Mucosa of stomach (tissue), 1 donor: ENCODE results near the gene PTGER4.
"Not testable (repeated sequence)": the region's sequence is repeated elsewhere in the genome, so short reads cannot be mapped to it uniquely, and the experiment has no call there.

Experiments
- H3K27me3 ChIP-seq: one replicate; pipeline ENCODE4 v1.7.0; 2013; ENCODE audit warnings: mild to moderate bottlenecking, low read length; ENCODE audit not compliant: control insufficient read depth, insufficient read depth
- H3K36me3 ChIP-seq: one replicate; pipeline ENCODE4 v1.7.0; 2013; ENCODE audit warnings: low read length; ENCODE audit not compliant: control insufficient read depth, insufficient read depth
- H3K4me1 ChIP-seq: one replicate; pipeline ENCODE4 v1.7.0; 2013; ENCODE audit warnings: mild to moderate bottlenecking, low read length; ENCODE audit not compliant: control insufficient read depth, insufficient read depth
- H3K4me3 ChIP-seq: one replicate; pipeline ENCODE4 v1.7.0; 2013; ENCODE audit warnings: low read length
- H3K9ac ChIP-seq: one replicate; pipeline ENCODE4 v1.7.0; 2013; ENCODE audit warnings: mild to moderate bottlenecking, low read length, moderate library complexity
- H3K9me3 ChIP-seq: one replicate; pipeline ENCODE4 v1.7.0; 2013; ENCODE audit warnings: mild to moderate bottlenecking, low read length, moderate library complexity; ENCODE audit not compliant: control insufficient read depth
- donor health status: Pancreatic carcinoma.

Gene PTGER4

GRCh38 chr5:40705484-40705883 lies 25.8 kb downstream of the PTGER4 start:
- H3K4me1 ChIP-seq, H3K27me3 ChIP-seq, H3K9ac ChIP-seq, H3K4me3 ChIP-seq, H3K36me3 ChIP-seq, H3K9me3 ChIP-seq: not testable (repeated sequence)

DNA sequence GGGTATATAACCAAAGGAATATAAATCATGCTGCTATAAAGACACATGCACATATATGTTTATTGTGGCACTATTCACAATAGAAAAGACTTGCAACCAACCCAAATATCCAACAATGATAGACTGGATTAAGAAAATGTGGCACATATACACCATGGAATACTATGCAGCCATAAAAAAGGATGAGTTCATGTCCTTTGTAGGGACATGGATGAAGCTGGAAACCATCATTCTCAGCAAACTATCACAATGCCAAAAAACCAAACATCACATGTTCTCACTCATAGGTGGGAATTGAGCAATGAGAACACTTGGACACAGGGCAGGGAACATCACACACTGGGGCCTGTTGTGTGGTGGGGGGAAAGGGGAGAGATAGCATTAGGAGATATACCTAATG lies 30.9 kb downstream of the PTGER4 start:
- not testable (repeated sequence) for H3K9me3 ChIP-seq, H3K4me1 ChIP-seq, H3K9ac ChIP-seq

GRCh38 chr5:40714001-40714400 lies 34.3 kb downstream of the PTGER4 start:
- no peaks in the 10 kb centered on the region for H3K36me3 ChIP-seq
- peaks cover 6% of the 10 kb centered on the region for H3K4me1 ChIP-seq
- H3K9me3 ChIP-seq = no peaks in the 10 kb centered on the region
- no peaks in the 10 kb centered on the region for H3K27me3 ChIP-seq
- no peak overlapping the region for H3K9ac ChIP-seq
- H3K4me3 ChIP-seq = no peak overlapping the region

More for the DNA sequence above, 30.9 kb downstream of the PTGER4 start:
- H3K4me3 ChIP-seq, H3K27me3 ChIP-seq, H3K36me3 ChIP-seq: not testable (repeated sequence)

DNA sequence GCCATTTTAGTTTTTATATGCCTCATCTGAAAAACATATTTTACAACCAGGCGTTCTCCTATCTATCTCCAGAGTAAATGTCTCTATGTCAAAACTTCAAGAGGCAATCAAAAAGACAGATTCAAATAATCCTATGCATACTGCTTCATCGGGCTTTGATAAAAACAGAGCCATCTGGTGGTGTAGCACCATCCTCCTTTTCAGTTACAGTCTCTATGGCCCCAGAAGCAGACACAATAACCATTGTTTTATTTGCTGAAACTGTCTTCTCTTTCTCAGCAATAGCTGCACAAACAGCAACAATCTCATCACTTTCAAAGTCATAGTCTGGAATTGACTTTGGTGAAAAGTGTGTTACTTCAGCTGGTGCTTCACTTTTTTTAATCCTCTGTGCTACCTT lies 36.3 kb downstream of the PTGER4 start:
- Histone ChIP-seq H3K9me3 (no peaks in the 10 kb centered on the region), H3K9ac (no peak overlapping the region), H3K27me3 (no peaks in the 10 kb centered on the region), H3K4me1 (peaks cover 6% of the 10 kb centered on the region), H3K4me3 (no peak overlapping the region), H3K36me3 (no peaks in the 10 kb centered on the region)

DNA sequence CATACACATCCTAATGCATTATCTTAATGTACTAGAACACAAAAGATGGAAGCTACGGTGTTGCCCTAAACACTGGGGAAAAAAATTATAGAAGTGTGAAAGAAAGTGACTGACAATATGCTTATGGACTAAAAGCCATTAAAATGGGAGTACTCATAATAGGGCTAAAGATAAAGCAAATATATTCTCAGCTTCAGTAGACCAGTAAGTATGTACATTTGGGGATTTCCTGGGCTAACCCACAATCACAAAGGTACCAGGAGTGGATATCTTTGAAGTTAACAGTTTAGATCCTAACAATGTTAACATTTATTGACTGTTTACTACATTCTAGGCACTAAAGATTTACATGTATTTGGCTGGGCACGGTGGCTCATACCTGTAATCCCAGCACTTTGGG lies 36.9 kb downstream of the PTGER4 start:
- no peak overlapping the region for H3K4me3 ChIP-seq
- no peaks in the 10 kb centered on the region for H3K9me3 ChIP-seq
- H3K9ac ChIP-seq = no peak overlapping the region
- H3K4me1 ChIP-seq = peaks cover 6% of the 10 kb centered on the region
- no peaks in the 10 kb centered on the region for H3K36me3 ChIP-seq
- H3K27me3 ChIP-seq = no peaks in the 10 kb centered on the region

- no peak overlapping the region for H3K4me3 ChIP-seq
Observed at GRCh38 chr5:40717281-40717680, 37.6 kb downstream of the PTGER4 start.

DNA sequence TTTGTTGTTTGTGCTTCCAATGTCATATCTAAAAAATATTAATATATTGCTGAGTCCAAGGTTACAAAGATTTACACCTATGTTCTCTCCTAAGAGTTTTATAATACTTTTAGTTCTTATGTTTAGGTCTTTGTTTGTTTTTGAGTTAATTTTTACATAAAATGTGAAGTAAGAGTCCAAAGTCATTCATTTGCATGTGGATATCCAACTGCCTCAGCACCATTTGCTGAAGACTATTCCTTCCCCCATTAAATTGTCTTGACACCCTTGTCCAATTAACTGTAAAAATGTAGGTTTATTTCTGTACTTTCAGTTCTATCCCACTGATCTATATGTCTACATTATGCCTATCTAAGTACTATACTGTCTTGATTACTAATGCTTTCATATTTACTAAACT lies 40.4 kb downstream of the PTGER4 start:
- Histone ChIP-seq H3K9me3 (no peaks in the 10 kb centered on the region), H3K4me3 (no peak overlapping the region), H3K27me3 (no peaks in the 10 kb centered on the region), H3K4me1 (no peaks in the 10 kb centered on the region), H3K36me3 (no peaks in the 10 kb centered on the region), H3K9ac (no peak overlapping the region)

More at GRCh38 chr5:40717281-40717680, 37.6 kb downstream of the PTGER4 start:
- H3K36me3 ChIP-seq = no peaks in the 10 kb centered on the region
- no peaks in the 10 kb centered on the region for H3K9me3 ChIP-seq
- H3K9ac ChIP-seq = no peak overlapping the region
- peaks cover 4% of the 10 kb centered on the region for H3K4me1 ChIP-seq
- H3K27me3 ChIP-seq = no peaks in the 10 kb centered on the region

GRCh38 chr5:40722497-40722911 lies 42.8 kb downstream of the PTGER4 start:
- not testable (repeated sequence) for H3K4me1 ChIP-seq, H3K27me3 ChIP-seq, H3K4me3 ChIP-seq, H3K9ac ChIP-seq, H3K36me3 ChIP-seq, H3K9me3 ChIP-seq

DNA sequence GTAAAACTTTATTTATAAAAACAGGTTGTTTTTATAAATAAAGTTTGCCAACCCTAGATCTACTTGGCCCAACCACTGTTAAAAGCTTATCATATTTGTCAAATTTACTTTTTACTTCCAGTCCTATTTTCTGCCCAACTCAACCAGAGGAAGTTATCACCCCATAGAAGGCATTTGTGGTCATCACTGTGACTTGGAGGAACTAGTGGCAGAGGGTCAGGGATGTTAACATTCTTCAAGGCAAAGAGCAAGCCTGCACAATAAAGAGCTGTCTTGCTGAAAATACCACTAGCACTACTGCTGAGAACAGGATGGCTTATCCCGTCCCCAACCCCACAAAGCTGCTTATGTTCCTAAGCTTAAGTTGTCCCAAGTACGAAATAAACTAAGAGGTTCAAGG lies 53.7 kb downstream of the PTGER4 start:
- Histone ChIP-seq H3K9me3 (no peaks in the 10 kb centered on the region), H3K4me3 (no peak overlapping the region), H3K9ac (no peak overlapping the region), H3K27me3 (no peaks in the 10 kb centered on the region), H3K36me3 (no peaks in the 10 kb centered on the region), H3K4me1 (peaks cover 35% of the 10 kb centered on the region)

GRCh38 chr5:40733879-40734563 lies 54.3 kb downstream of the PTGER4 start:
- no peaks in the 10 kb centered on the region for H3K36me3 ChIP-seq
- no peaks in the 10 kb centered on the region for H3K9me3 ChIP-seq
- H3K4me3 ChIP-seq = no peak overlapping the region
- no peaks in the 10 kb centered on the region for H3K27me3 ChIP-seq
- H3K9ac ChIP-seq = no peak overlapping the region
- H3K4me1 ChIP-seq = peaks cover 35% of the 10 kb centered on the region

DNA sequence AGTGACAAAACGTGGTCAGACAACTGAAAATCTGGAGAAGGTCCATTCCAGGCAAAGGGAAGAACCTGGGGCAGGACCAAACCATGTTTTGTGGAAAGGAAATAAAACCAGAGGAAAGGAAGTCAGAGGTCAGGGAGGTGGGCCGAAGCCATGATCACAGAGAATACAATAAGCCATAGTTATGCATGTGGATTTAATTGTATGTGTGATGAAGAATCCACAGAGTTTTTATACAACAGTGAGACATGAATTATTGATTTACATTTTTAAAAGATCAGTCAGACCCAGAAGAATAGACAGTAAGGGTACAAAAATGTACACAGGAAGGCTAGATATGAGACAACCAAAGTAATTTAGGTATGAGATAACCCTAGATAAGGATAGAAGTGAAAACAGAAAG lies 55.3 kb downstream of the PTGER4 start:
- Histone ChIP-seq H3K9me3 (no peaks in the 10 kb centered on the region), H3K4me3 (no peak overlapping the region), H3K27me3 (no peaks in the 10 kb centered on the region), H3K9ac (no peak overlapping the region), H3K36me3 (no peaks in the 10 kb centered on the region), H3K4me1 (peaks cover 35% of the 10 kb centered on the region)

GRCh38 chr5:40735609-40736008 lies 55.9 kb downstream of the PTGER4 start:
- peaks cover 35% of the 10 kb centered on the region for H3K4me1 ChIP-seq
- H3K9me3 ChIP-seq = no peaks in the 10 kb centered on the region
- no peak overlapping the region for H3K9ac ChIP-seq
- no peaks in the 10 kb centered on the region for H3K36me3 ChIP-seq
- H3K4me3 ChIP-seq = no peak overlapping the region
- H3K27me3 ChIP-seq = no peaks in the 10 kb centered on the region
